IMR-90 (cell line): Measurements from ENCODE around the gene MGLL. TPM values are rescaled to one million over a fixed set of nuclear protein-coding genes. Genes with fewer than 3 reads are reported as not detected.
A peak's percentile ranks its signal among the peaks of the same experiment; 100 is the strongest.

Experiments
- ATAC-seq: fragments of 200-7000 bp; cut with Tn5 transposase; 2 replicates; pipeline ENCODE4 v1.9.1; 2020; ENCODE audit warnings: low read depth, mild to moderate bottlenecking, moderate library complexity
- BruUV-seq: library from RNA; stranded (reverse); fragments of 400-500 nt; replicated peaks from 2 replicates; lab custom pipeline; 2021; lab: Mats Ljungman, UMichigan
- CTCF ChIA-PET: fragments of 300-600 bp; formaldehyde crosslinking; extraction: SDS; loops from one replicate; lab custom pipeline; 2021; ENCODE audit warnings: antibody characterized with exemption; lab: Yijun Ruan, JAX
- POLR2A ChIA-PET: fragments of 300-600 bp; sonication (Branson Sonifier 250); formaldehyde crosslinking; loops from one replicate; lab custom pipeline; 2022; ENCODE audit warnings: antibody characterized with exemption; ENCODE audit not compliant: unreplicated experiment; lab: Charles Lee
- DNase-seq: peaks from one replicate; pipeline ENCODE4 v3.0.0; 2013
- H2AFZ ChIP-seq: replicated peaks from 2 replicates; pipeline ENCODE3; 2013; ENCODE audit warnings: low read length, mild to moderate bottlenecking; ENCODE audit not compliant: poor library complexity
- H2AK5ac ChIP-seq: 2 replicates; pipeline ENCODE4 v1.6.1; 2013; ENCODE audit warnings: low read depth, low read length, inconsistent platforms
- H2AK9ac ChIP-seq: replicated peaks from 2 replicates; pipeline ENCODE3; 2013; ENCODE audit warnings: mild to moderate bottlenecking, low read depth, low read length, moderate library complexity; ENCODE audit not compliant: poor library complexity
- H2BK120ac ChIP-seq: 2 replicates; pipeline ENCODE4 v1.6.1; 2013; ENCODE audit warnings: low read depth, low read length, inconsistent platforms
- H2BK15ac ChIP-seq: 3 replicates; pipeline ENCODE4 v1.6.1; 2013; ENCODE audit warnings: low read depth, low read length, inconsistent platforms
- H2BK20ac ChIP-seq: 2 replicates; pipeline ENCODE4 v1.6.1; 2013; ENCODE audit warnings: low read depth, mild to moderate bottlenecking, inconsistent platforms, low read length, moderate library complexity
- H2BK5ac ChIP-seq: 2 replicates; pipeline ENCODE4 v1.6.1; 2013; ENCODE audit warnings: mild to moderate bottlenecking, low read depth, low read length, inconsistent platforms; ENCODE audit not compliant: poor library complexity, severe bottlenecking
- H3K14ac ChIP-seq: replicated peaks from 2 replicates; pipeline ENCODE4 v1.6.1; 2013; ENCODE audit warnings: low read depth, low read length, inconsistent platforms
- H3K18ac ChIP-seq: 2 replicates; pipeline ENCODE4 v1.6.1; 2013; ENCODE audit warnings: low read depth, low read length, control low read depth
- H3K23ac ChIP-seq: 2 replicates; pipeline ENCODE4 v1.6.1; 2013; ENCODE audit warnings: low read depth, low read length, inconsistent platforms
- H3K27ac ChIP-seq: 2 replicates; pipeline ENCODE4 v1.5.1; 2013; ENCODE audit warnings: mild to moderate bottlenecking, control low read depth, low read length; ENCODE audit not compliant: insufficient read depth
- H3K27me3 ChIP-seq: 2 replicates; pipeline ENCODE4 v1.6.1; 2013; ENCODE audit warnings: low read length; ENCODE audit not compliant: control insufficient read depth, insufficient read depth
- H3K36me3 ChIP-seq: 2 replicates; pipeline ENCODE4 v1.6.1; 2013; ENCODE audit warnings: low read length, mixed read lengths; ENCODE audit not compliant: control insufficient read depth, insufficient read depth
- H3K4ac ChIP-seq: 2 replicates; pipeline ENCODE4 v1.6.1; 2013; ENCODE audit warnings: low read depth, low read length, inconsistent platforms
- H3K4me1 ChIP-seq: 2 replicates; pipeline ENCODE4 v1.6.1; 2013; ENCODE audit warnings: low read length, mixed read lengths; ENCODE audit not compliant: control insufficient read depth, insufficient read depth
- H3K4me2 ChIP-seq: 2 replicates; pipeline ENCODE4 v1.6.1; 2013; ENCODE audit warnings: low read depth, mild to moderate bottlenecking, control low read depth, low read length, moderate library complexity
- H3K4me3 ChIP-seq: 2 replicates; pipeline ENCODE4 v1.5.1; 2013; ENCODE audit warnings: low read depth, mild to moderate bottlenecking, control low read depth, low read length, moderate library complexity; ENCODE audit not compliant: insufficient read depth
- H3K56ac ChIP-seq: 2 replicates; pipeline ENCODE4 v1.6.1; 2013; ENCODE audit warnings: low read length, inconsistent platforms; ENCODE audit not compliant: insufficient read depth; ENCODE audit errors: extremely low read depth
- H3K79me1 ChIP-seq, 2 experiments: 2 replicates each; pipeline ENCODE4 v1.6.1; 2013; ENCODE audit warnings: low read length in 2 of 2, inconsistent platforms in 1 of 2, low read depth in 1 of 2
- H3K9ac ChIP-seq: 2 replicates; pipeline ENCODE4 v1.6.1; 2013; ENCODE audit warnings: low read depth, low read length, control low read depth
- H3K9me1 ChIP-seq: 2 replicates; pipeline ENCODE4 v1.6.1; 2013; ENCODE audit warnings: low read length, inconsistent platforms; ENCODE audit not compliant: insufficient read depth
- H3K9me3 ChIP-seq: 2 replicates; pipeline ENCODE4 v1.6.1; 2013; ENCODE audit warnings: low read length; ENCODE audit not compliant: control insufficient read depth, insufficient read depth
- H4K20me1 ChIP-seq: 2 replicates; pipeline ENCODE4 v1.6.1; 2013; ENCODE audit warnings: low read length, inconsistent platforms; ENCODE audit not compliant: insufficient read depth
- H4K5ac ChIP-seq: 2 replicates; pipeline ENCODE4 v1.6.1; 2013; ENCODE audit warnings: mild to moderate bottlenecking, low read depth, low read length, control low read depth
- H4K8ac ChIP-seq, 2 experiments: 2 replicates each; pipeline ENCODE4 v1.6.1; 2013; ENCODE audit warnings: low read depth in 2 of 2, low read length in 2 of 2, control low read depth in 1 of 2, inconsistent platforms in 1 of 2
- H4K91ac ChIP-seq: 2 replicates; pipeline ENCODE4 v1.6.1; 2013; ENCODE audit warnings: low read depth, low read length, inconsistent platforms; ENCODE audit not compliant: insufficient read depth
- CEBPB ChIP-seq: IDR thresholded peaks from 2 replicates; pipeline ENCODE4 v1.6.1; 2012; ENCODE audit warnings: low read depth, low read length, improper control_type of control experiment
- FOS ChIP-seq: fragments of 150-350 bp; IDR thresholded peaks from 2 replicates; pipeline ENCODE4 v1.6.1; 2016; ENCODE audit warnings: low read depth, low read length
- MAZ ChIP-seq: IDR thresholded peaks from 2 replicates; pipeline ENCODE4 v1.6.1; 2012; ENCODE audit warnings: low read depth, mild to moderate bottlenecking, low read length, improper control_type of control experiment, moderate library complexity, borderline replicate concordance
- RCOR1 ChIP-seq: IDR thresholded peaks from 2 replicates; pipeline ENCODE4 v1.6.1; 2012; ENCODE audit warnings: mild to moderate bottlenecking, low read length, improper control_type of control experiment; ENCODE audit not compliant: insufficient replicate concordance
- RFX5 ChIP-seq: IDR thresholded peaks from 2 replicates; pipeline ENCODE4 v1.8.0; 2012; ENCODE audit warnings: low read depth, mild to moderate bottlenecking, low read length, moderate library complexity
- SMC3 ChIP-seq: fragments of 150-350 bp; IDR thresholded peaks from 2 replicates; pipeline ENCODE4 v1.6.1; 2016; ENCODE audit warnings: low read depth, mild to moderate bottlenecking, antibody characterized with exemption, low read length, moderate library complexity
- whole genome bisulfite sequencing, 2 experiments: methylation state at CpG; one replicate each; pipeline versions ENCODE4 v1.1.5 to v1.1.7; 2013; ENCODE audit warnings: missing lambda C conversion rate in 2 of 2; ENCODE audit not compliant: insufficient read length in 1 of 2; ENCODE audit errors: extremely low coverage in 2 of 2; 5-methylcytosine and 5-hydroxymethylcytosine counted together
- dilution Hi-C: fragments of 300-500 bp; cut with HindIII; formaldehyde crosslinking; loops from one replicate; pipeline ENCODE4 v1.14.3; 2018; ENCODE audit warnings: low sequenced_read_pairs; ENCODE audit not compliant: unreplicated experiment
- in situ Hi-C: fragments of 300-500 bp; cut with MboI; formaldehyde crosslinking; loops from 3 replicates; pipeline ENCODE4 v1.14.3; 2019; ENCODE audit warnings: low sequenced_read_pairs, inconsistent platforms, mixed read lengths
- intact Hi-C: fragments of 100-400 bp; cut with micrococcal nuclease; formaldehyde crosslinking; loops from 2 replicates; pipeline ENCODE4 v1.10.0; 2022
- polyA plus RNA-seq, 3 experiments: library from polyadenylated mRNA; depleted of rRNA; stranded (reverse); fragments of >200 nt; gene quantifications; 2 replicates each; pipeline ENCODE4 v1.2.3, GENCODE V29; 2012; ENCODE audit warnings: low replicate concordance in 1 of 3
- total RNA-seq: library from RNA; depleted of rRNA; stranded (reverse); fragments of >200 nt; gene quantifications from 2 replicates; pipeline ENCODE4 v1.2.3, GENCODE V29; 2012
- TF ChIP-seq, protein P1 (sequence below): fragments of 150-350 bp; IDR thresholded peaks from 2 replicates; pipeline ENCODE4 v1.6.1; 2016; ENCODE audit warnings: low read depth, mild to moderate bottlenecking, low read length, moderate library complexity, borderline replicate concordance

The MGLL gene
- total and polyA plus RNA-seq, 2 of the 4 experiments (the other 2 are of a cell fraction) = 23.7 to 60.6 TPM

DNA sequence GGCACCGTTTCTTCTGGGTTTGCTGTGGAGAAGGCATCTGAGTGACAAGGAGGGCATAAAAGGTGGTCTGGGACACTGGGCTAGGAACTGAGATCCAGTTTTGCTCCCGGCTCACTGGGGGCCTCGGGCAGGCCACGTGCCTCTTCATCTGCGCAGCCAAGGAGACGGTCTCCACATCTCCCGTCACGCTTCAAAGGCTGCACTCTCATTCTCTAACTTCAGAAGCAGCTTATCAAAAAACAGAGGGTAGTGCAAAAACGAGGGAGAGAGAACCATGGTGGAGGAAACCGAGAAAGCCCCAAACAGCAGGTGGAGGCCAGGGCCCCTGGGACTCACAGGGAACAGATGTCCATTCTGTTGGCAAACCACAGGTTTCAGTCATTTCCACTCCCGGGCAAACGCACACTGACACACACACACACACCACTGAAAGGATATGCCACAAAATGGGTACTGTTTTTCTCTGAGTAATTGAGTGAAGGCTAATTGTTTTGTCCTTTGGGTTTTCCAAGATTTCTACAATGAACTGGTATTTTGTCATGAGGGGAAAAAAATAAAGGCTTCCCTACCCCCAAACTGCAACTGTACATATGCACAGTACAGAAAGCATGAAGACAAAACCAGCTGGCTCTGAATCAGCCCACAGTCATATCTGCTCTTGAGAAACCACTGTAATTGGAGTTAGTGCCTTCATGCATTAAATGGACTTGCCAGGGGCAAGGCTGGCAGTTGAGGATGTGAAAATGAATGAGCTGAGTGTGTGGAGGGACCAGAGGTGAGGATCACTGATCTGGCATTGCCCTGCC is 71.9 kb downstream of the MGLL start:
- ChIA-PET POLR2A (no interaction called here), CTCF (interaction anchor here (0.8 to 1.3 kb wide), 2 partner anchors 32 to 81 kb away, joined by 3 to 4 read pairs; no protein-coding TSS in a partner anchor)
- peak overlapping the region; percentile 23 to 84 for H4K8ac ChIP-seq
- peaks cover 34% of the 10 kb centered on the region for H3K4me1 ChIP-seq
- TF ChIP-seq FOS (peak; percentile 58; the same call in 1 of the 2 replicates), RCOR1 (no peak), RFX5 (no peak), SMC3 (peak; percentile 9; the same call in 1 of the 2 replicates), MAZ (no peak), CEBPB (peak; percentile 79)
- TF ChIP-seq, protein P1, sequence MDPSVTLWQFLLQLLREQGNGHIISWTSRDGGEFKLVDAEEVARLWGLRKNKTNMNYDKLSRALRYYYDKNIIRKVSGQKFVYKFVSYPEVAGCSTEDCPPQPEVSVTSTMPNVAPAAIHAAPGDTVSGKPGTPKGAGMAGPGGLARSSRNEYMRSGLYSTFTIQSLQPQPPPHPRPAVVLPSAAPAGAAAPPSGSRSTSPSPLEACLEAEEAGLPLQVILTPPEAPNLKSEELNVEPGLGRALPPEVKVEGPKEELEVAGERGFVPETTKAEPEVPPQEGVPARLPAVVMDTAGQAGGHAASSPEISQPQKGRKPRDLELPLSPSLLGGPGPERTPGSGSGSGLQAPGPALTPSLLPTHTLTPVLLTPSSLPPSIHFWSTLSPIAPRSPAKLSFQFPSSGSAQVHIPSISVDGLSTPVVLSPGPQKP = no peak
- peak overlapping the region; percentile 71; the same call in 2 of the 3 replicates for H2BK15ac ChIP-seq
- peak overlapping the region; percentile 74; the same call in 1 of the 2 replicates for H3K23ac ChIP-seq
- no peak overlapping the region for H2AFZ ChIP-seq
- peak overlapping the region; percentile 85 for H2AK9ac ChIP-seq
- H3K4ac ChIP-seq = peak overlapping the region; percentile 76
- peak overlapping the region; percentile 42; the same call in 1 of the 2 replicates for H4K5ac ChIP-seq
- peaks cover 61% of the 10 kb centered on the region for H3K9me1 ChIP-seq
- H3K27ac ChIP-seq = peak overlapping the region; percentile 32; the same call in 1 of the 2 replicates
- DNase-seq = peak; percentile 94
- 0 out of 2 replicates have a peak overlapping the region, but pooled peaks have one; percentile 19 for H3K56ac ChIP-seq
- ATAC-seq = peak; percentile 63
- peaks cover 6% of the 10 kb centered on the region; the same call in 1 of the 2 replicates for H4K20me1 ChIP-seq
- H2BK5ac ChIP-seq = peak overlapping the region; percentile 90
- H4K91ac ChIP-seq = peak overlapping the region; percentile 76
- no peak overlapping the region; the same call in 1 of the 2 replicates for H3K9ac ChIP-seq
- H3K4me2 ChIP-seq = peak overlapping the region; percentile 13; the same call in 1 of the 2 replicates
- WGBS, 2 experiments = 94% methylated on average over 4 of the region's 12 CpGs; no CpG with 5 or more reads in 1 of the 2 experiments
- in situ Hi-C loops = no loop called here
- peak overlapping the region; percentile 40; the same call in 1 of the 2 replicates for H3K18ac ChIP-seq
- H3K9me3 ChIP-seq = no peaks in the 10 kb centered on the region
- no peak overlapping the region for H3K4me3 ChIP-seq
- peak overlapping the region; percentile 61 for H3K14ac ChIP-seq
- H2BK20ac ChIP-seq = peak overlapping the region; percentile 83
- dilution Hi-C loops = no loop called here
- H2BK120ac ChIP-seq = peak overlapping the region; percentile 88
- H3K27me3 ChIP-seq = no peaks in the 10 kb centered on the region
- H3K79me1 ChIP-seq = peaks cover 32 to 95% of the 10 kb centered on the region in 2 experiments
- H2AK5ac ChIP-seq = peak overlapping the region; percentile 95
- intact Hi-C loops = no loop called here
- no TSS peak for BruUV-seq
- no peaks in the 10 kb centered on the region; the same call in 1 of the 2 replicates for H3K36me3 ChIP-seq
